ENCODE results near the gene C1GALT1. TPM values are rescaled to one million over a fixed set of nuclear protein-coding genes. Genes with fewer than 3 reads are reported as not detected.

Gene C1GALT1
- total RNA-seq, 1 donor from 2014 or later, result 29.0 TPM

GRCh38 chr7:7272294-7272693, 90.0 kb downstream of the C1GALT1 start:
- H3K4me1 ChIP-seq, result no peaks in the 10 kb centered on the region
- TF ChIP-seq POLR2AphosphoS5 (IDR thresholded peaks at IDR 0.05; ENCODE audit: insufficient read depth in 1 of 2, low read depth in 1 of 2) (no peak), CTCF (IDR thresholded peaks at IDR 0.05) (no peak), POLR2A (IDR thresholded peaks at IDR 0.05) (no peak)
- H3K4me3 ChIP-seq, result no peak overlapping the region
- H3K36me3 ChIP-seq, result no peaks in the 10 kb centered on the region
- no peak for DNase-seq (ENCODE audit: extremely low spot score in 2 of 2)
- H3K9me3 ChIP-seq, result no peaks in the 10 kb centered on the region
- H3K27me3 ChIP-seq, result no peaks in the 10 kb centered on the region
- intact Hi-C loops (cut with DNase I), result loop anchor here (10.0 kb wide), 1 partner anchor 1713 kb away; no protein-coding TSS in a partner anchor
- no peak overlapping the region for H3K27ac ChIP-seq

- no peaks in the 10 kb centered on the region for H3K4me1 ChIP-seq
- no peaks in the 10 kb centered on the region for H3K36me3 ChIP-seq
- TF ChIP-seq POLR2A (IDR thresholded peaks at IDR 0.05), result no peak
- no peak for TF ChIP-seq CTCF (IDR thresholded peaks at IDR 0.05)
- no peak for TF ChIP-seq POLR2AphosphoS5 (IDR thresholded peaks at IDR 0.05; ENCODE audit: insufficient read depth in 1 of 2, low read depth in 1 of 2)
- no peaks in the 10 kb centered on the region for H3K27me3 ChIP-seq
- no peak overlapping the region for H3K4me3 ChIP-seq
- H3K9me3 ChIP-seq, result no peaks in the 10 kb centered on the region
- no peak overlapping the region for H3K27ac ChIP-seq
- DNase-seq (ENCODE audit: extremely low spot score in 2 of 2), result no peak
- intact Hi-C loops (cut with DNase I), result loop anchor here (10.0 kb wide), 1 partner anchor 1710 kb away; no protein-coding TSS in a partner anchor
Measured at GRCh38 chr7:7274782-7275181, 92.4 kb downstream of the C1GALT1 start.

- Histone ChIP-seq H3K27ac (no peak overlapping the region), H3K36me3 (no peaks in the 10 kb centered on the region), H3K4me1 (no peaks in the 10 kb centered on the region), H3K9me3 (no peaks in the 10 kb centered on the region), H3K27me3 (no peaks in the 10 kb centered on the region), H3K4me3 (no peak overlapping the region)
- TF ChIP-seq POLR2AphosphoS5 (IDR thresholded peaks at IDR 0.05; ENCODE audit: insufficient read depth in 1 of 2, low read depth in 1 of 2) (no peak), POLR2A (IDR thresholded peaks at IDR 0.05) (no peak), CTCF (IDR thresholded peaks at IDR 0.05) (no peak)
- intact Hi-C loops (cut with DNase I), result loop anchor here (10.0 kb wide), 1 partner anchor 1709 kb away; no protein-coding TSS in a partner anchor
- no peak for DNase-seq (ENCODE audit: extremely low spot score in 2 of 2)
Measured at GRCh38 chr7:7276161-7276560, 93.8 kb downstream of the C1GALT1 start.

- DNase-seq (ENCODE audit: extremely low spot score in 2 of 2), result no peak
- TF ChIP-seq POLR2A (IDR thresholded peaks at IDR 0.05) (no peak), POLR2AphosphoS5 (IDR thresholded peaks at IDR 0.05; ENCODE audit: insufficient read depth in 1 of 2, low read depth in 1 of 2) (no peak)
- Histone ChIP-seq H3K4me3 (no peak overlapping the region), H3K27me3 (no peaks in the 10 kb centered on the region), H3K9me3 (no peaks in the 10 kb centered on the region), H3K4me1 (no peaks in the 10 kb centered on the region), H3K27ac (no peak overlapping the region), H3K36me3 (no peaks in the 10 kb centered on the region)
- intact Hi-C loops (cut with DNase I), result no loop called here
Measured at GRCh38 chr7:7290429-7291122, 108.2 kb downstream of the C1GALT1 start.

GRCh38 chr7:7292085-7292484, 109.7 kb downstream of the C1GALT1 start:
- intact Hi-C loops (cut with DNase I), result no loop called here

More at GRCh38 chr7:7292085-7292484, 109.7 kb downstream of the C1GALT1 start:
- no peaks in the 10 kb centered on the region for H3K27me3 ChIP-seq
- TF ChIP-seq CTCF (IDR thresholded peaks at IDR 0.05), result no peak
- TF ChIP-seq POLR2AphosphoS5 (IDR thresholded peaks at IDR 0.05; ENCODE audit: insufficient read depth in 1 of 2, low read depth in 1 of 2), result no peak
- no peak for DNase-seq (ENCODE audit: extremely low spot score in 2 of 2)
- no peak overlapping the region for H3K4me3 ChIP-seq
- no peaks in the 10 kb centered on the region for H3K4me1 ChIP-seq
- H3K9me3 ChIP-seq, result no peaks in the 10 kb centered on the region
- H3K27ac ChIP-seq, result no peak overlapping the region
- H3K36me3 ChIP-seq, result no peaks in the 10 kb centered on the region

Measured in vagina (tissue), 2 donors.